Peyer's patch (tissue), 4 donors: ENCODE measurements around the gene DNAH8.

Source experiments
- POLR2A ChIP-seq, 2 donors: fragments of 450-650 bp; IDR thresholded peaks; one replicate each; pipeline ENCODE4 v1.5.1; 2017; ENCODE audit warnings: antibody characterized with exemption in 2 of 2, mild to moderate bottlenecking in 2 of 2, moderate library complexity in 2 of 2
- TF ChIP-seq, protein P1 (sequence below), 6 experiments: fragments of 450-650 bp in 4 of 6; fragments of 200-600 bp in 2 of 6; sonication (generic) in 1 of 6; IDR thresholded peaks; one replicate each; pipeline ENCODE4 v1.5.1; 2017 to 2019; ENCODE audit warnings: antibody characterized with exemption in 6 of 6, mild to moderate bottlenecking in 3 of 6, moderate library complexity in 1 of 6

DNA sequence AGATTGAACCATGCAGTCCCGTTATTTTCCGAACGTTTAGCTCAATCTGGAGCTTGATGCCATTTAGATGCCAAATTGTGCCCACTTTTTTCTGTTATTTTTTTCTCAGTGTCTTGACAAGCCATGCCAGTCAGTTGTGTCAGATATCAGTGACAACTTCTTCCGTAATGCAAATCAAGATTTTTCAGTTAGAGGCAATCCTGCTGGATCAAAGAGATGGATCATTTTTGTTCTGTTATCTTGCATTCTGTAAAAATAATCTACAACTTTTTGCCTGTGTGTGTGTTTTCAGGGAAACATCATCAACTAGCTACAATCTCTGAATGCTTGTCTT lies 302.4 kb downstream of the DNAH8 start:
- TF ChIP-seq POLR2A (IDR thresholded peaks at IDR 0.05) = no peak
- TF ChIP-seq, protein P1, sequence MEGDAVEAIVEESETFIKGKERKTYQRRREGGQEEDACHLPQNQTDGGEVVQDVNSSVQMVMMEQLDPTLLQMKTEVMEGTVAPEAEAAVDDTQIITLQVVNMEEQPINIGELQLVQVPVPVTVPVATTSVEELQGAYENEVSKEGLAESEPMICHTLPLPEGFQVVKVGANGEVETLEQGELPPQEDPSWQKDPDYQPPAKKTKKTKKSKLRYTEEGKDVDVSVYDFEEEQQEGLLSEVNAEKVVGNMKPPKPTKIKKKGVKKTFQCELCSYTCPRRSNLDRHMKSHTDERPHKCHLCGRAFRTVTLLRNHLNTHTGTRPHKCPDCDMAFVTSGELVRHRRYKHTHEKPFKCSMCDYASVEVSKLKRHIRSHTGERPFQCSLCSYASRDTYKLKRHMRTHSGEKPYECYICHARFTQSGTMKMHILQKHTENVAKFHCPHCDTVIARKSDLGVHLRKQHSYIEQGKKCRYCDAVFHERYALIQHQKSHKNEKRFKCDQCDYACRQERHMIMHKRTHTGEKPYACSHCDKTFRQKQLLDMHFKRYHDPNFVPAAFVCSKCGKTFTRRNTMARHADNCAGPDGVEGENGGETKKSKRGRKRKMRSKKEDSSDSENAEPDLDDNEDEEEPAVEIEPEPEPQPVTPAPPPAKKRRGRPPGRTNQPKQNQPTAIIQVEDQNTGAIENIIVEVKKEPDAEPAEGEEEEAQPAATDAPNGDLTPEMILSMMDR (IDR thresholded peaks at IDR 0.05) = no peak
